ENCODE measurements around the gene TAB2. TPM values are rescaled to one million over a fixed set of nuclear protein-coding genes. Genes with fewer than 3 reads are reported as not detected.

The TAB2 gene
- total RNA-seq, 2 donors from 2014 or later, result 25.7 to 26.2 TPM

- no peaks in the 10 kb centered on the region for H3K4me1 ChIP-seq
- H3K27ac ChIP-seq, result no peak overlapping the region
- DNase-seq, result no peak
- no peaks in the 10 kb centered on the region for H3K9me3 ChIP-seq
- WGBS, 2 donors, result 77 to 93% methylated on average over 5 of the region's 5 CpGs
- no peaks in the 10 kb centered on the region for H3K27me3 ChIP-seq
- no peak for ATAC-seq
- intact Hi-C loops (cut with DNase I), result no loop called here
- no peak overlapping the region for H3K4me3 ChIP-seq
- H3K36me3 ChIP-seq (replicated peaks in 1 of 2; ENCODE audit: insufficient read depth in 1 of 2, low read depth in 2 of 2), result peaks cover 0 to 7% of the 10 kb centered on the region in 2 donors
- no peak for TF ChIP-seq POLR2A (IDR thresholded peaks at IDR 0.05)
- TF ChIP-seq CTCF (IDR thresholded peaks at IDR 0.05), result no peak
Observed at GRCh38 chr6:149405823-149406765, 88.6 kb downstream of the TAB2 start.

GRCh38 chr6:149409617-149410016 lies 92.1 kb downstream of the TAB2 start:
- H3K9me3 ChIP-seq, result no peaks in the 10 kb centered on the region
- ATAC-seq (no peak), DNase-seq (no peak)
- intact Hi-C loops (cut with DNase I), result no loop called here
- 93 to 96% methylated on average over 3 of the region's 3 CpGs for WGBS, 2 donors
- peaks cover 0 to 1% of the 10 kb centered on the region in 2 donors for H3K36me3 ChIP-seq (replicated peaks in 1 of 2; ENCODE audit: insufficient read depth in 1 of 2, low read depth in 2 of 2)
- H3K27me3 ChIP-seq, result no peaks in the 10 kb centered on the region
- no peak overlapping the region for H3K27ac ChIP-seq
- no peak overlapping the region for H3K4me3 ChIP-seq
- TF ChIP-seq POLR2A (IDR thresholded peaks at IDR 0.05), result no peak
- no peak for TF ChIP-seq CTCF (IDR thresholded peaks at IDR 0.05)
- no peaks in the 10 kb centered on the region for H3K4me1 ChIP-seq

GRCh38 chr6:149410557-149410956 lies 93.0 kb downstream of the TAB2 start:
- H3K4me3 ChIP-seq, result no peak overlapping the region
- H3K27me3 ChIP-seq, result no peaks in the 10 kb centered on the region
- intact Hi-C loops (cut with DNase I), result no loop called here
- H3K9me3 ChIP-seq, result no peaks in the 10 kb centered on the region
- TF ChIP-seq CTCF (IDR thresholded peaks at IDR 0.05), result no peak
- no peak for TF ChIP-seq POLR2A (IDR thresholded peaks at IDR 0.05)
- H3K36me3 ChIP-seq (replicated peaks in 1 of 2; ENCODE audit: insufficient read depth in 1 of 2, low read depth in 2 of 2), result peaks cover 0 to 1% of the 10 kb centered on the region in 2 donors
- no peak overlapping the region for H3K27ac ChIP-seq
- ATAC-seq, result no peak
- DNase-seq, result no peak
- H3K4me1 ChIP-seq, result no peaks in the 10 kb centered on the region

GRCh38 chr6:149414009-149414408 lies 96.5 kb downstream of the TAB2 start:
- no peak for TF ChIP-seq POLR2A (IDR thresholded peaks at IDR 0.05)
- no peak for TF ChIP-seq CTCF (IDR thresholded peaks at IDR 0.05)

More at GRCh38 chr6:149414009-149414408, 96.5 kb downstream of the TAB2 start:
- H3K9me3 ChIP-seq, result no peaks in the 10 kb centered on the region
- H3K27ac ChIP-seq, result no peak overlapping the region
- H3K4me1 ChIP-seq, result no peaks in the 10 kb centered on the region
- H3K36me3 ChIP-seq (replicated peaks in 1 of 2; ENCODE audit: insufficient read depth in 1 of 2, low read depth in 2 of 2), result peaks cover 0 to 1% of the 10 kb centered on the region in 2 donors
- no peak for ATAC-seq
- intact Hi-C loops (cut with DNase I), result no loop called here
- DNase-seq, result no peak
- H3K27me3 ChIP-seq, result no peaks in the 10 kb centered on the region
- WGBS, 2 donors, result 88 to 95% methylated on average over 4 of the region's 4 CpGs
- no peak overlapping the region for H3K4me3 ChIP-seq

All from body of pancreas (tissue), 4 donors.